NCI-H510A (cell line): ENCODE measurements around the gene KRTAP3-1.
"Not testable (repeated sequence)": the region's sequence is repeated elsewhere in the genome, so short reads cannot be mapped to it uniquely, and the experiment has no call there.

Experiments
- DNase-seq: peaks from one replicate; lab custom pipeline; 2025; lab: John Stamatoyannopoulos, UW

Gene KRTAP3-1

GRCh38 chr17:41015454-41015853 is 6.5 kb upstream of the KRTAP3-1 start:
- no peak for DNase-seq

- no peak for DNase-seq
Measured at GRCh38 chr17:41013606-41014005, 4.7 kb upstream of the KRTAP3-1 start.

DNA sequence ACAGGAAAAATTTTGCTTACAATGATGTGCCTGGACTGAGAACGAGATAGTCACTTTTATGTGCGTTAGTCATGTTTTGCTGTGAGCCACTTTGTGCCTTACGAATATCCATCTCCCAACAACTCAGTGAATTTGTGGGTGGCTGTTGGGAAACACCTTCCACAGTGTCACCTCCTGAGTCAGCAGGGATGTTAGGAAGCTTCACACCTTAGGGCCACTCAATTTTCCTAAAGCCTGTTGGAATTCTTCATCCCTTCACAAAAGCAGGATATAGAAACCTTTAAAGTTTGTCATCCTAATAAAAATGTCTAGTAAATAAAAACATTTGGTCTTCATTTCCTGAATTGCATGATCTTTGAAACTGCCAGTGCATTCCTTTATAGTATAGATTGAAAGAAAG is 4.3 kb upstream of the KRTAP3-1 start:
- DNase-seq = no peak

- DNase-seq = no peak
Measured at GRCh38 chr17:41012326-41013120, 3.6 kb upstream of the KRTAP3-1 start.

DNA sequence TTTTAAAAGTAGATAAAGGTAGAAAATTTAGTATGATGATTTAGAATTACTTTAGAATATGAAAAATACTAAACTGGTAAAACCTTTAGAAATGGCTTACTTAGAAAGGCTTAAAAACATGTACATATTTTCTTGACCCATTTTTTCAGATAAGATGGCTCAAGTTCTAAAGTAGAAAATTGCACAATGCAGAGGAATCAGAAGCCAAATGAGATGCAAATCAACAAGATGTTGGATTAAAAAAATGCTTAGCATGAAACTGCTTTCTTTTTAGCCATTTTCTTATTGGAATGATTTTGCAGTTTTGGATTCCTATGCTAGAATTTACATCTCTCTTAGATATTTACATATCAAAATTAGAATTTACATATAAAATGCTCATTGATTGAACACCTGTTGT is 1.5 kb upstream of the KRTAP3-1 start:
- no peak for DNase-seq

DNA sequence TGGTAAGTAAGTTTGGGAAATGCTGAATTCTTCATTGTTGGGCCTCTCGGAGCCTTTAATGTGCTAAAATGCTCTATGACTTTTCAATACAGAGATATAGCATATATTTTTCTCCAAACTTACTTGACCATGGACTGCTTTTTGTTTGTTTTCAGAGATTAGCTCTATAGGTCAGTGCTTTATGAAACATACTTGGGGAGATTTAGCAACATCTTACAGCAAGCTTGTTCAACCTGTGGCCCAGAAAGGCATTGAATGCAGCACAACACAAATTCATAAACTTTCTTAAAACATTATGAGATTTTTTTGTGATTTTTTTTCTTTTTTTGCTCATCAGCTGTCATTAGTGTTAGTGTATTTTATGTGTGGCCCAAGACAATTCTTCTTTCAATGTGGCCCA is 1.0 kb upstream of the KRTAP3-1 start:
- DNase-seq = no peak

GRCh38 chr17:41009301-41009760 is 403 bp upstream of the KRTAP3-1 start:
- DNase-seq = peak; percentile 46

DNA sequence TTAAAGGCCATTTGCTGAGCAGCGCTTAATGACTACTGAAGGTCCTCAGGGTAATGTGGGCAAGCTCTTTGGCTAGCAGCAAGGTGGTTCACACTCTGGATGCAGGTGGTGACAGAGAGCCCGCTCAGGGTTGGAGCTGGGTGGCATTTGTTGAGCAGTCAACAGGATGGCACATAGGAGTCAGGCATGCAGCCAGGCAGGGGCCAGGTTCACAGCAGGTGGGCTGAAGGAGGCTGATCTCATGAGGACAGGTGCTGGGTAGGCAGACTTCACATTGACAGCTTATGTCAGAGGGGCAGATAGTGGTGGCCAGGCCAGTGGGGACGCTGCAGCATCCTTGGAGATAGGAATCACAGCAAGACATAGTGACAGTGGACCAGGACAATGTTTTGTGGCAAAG is 4.5 kb downstream of the KRTAP3-1 start:
- peak; percentile 50 for DNase-seq

GRCh38 chr17:41003926-41004325 is 5.0 kb downstream of the KRTAP3-1 start:
- DNase-seq = no peak

- DNase-seq = no peak
Measured at GRCh38 chr17:41002814-41003213, 6.1 kb downstream of the KRTAP3-1 start.

DNA sequence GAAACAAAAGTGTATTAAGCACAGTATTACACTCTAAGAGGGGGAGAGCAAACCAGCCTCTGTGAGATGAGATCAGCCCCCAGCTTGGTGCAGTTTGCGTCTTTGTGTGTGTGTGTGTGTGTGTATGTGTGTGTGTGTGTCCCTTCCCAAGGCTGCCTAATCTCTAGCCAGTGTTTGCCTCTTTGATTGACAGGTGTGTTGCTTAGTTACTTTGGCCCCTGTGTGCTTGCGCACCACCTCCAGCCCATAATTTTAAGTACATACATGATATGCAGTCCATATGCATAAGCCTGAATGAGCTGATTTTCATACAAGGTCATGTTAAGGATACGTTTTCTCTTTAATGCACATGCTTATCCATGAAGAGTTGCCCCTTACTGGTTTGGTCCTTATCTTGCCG is 7.1 kb downstream of the KRTAP3-1 start:
- no peak for DNase-seq

DNA sequence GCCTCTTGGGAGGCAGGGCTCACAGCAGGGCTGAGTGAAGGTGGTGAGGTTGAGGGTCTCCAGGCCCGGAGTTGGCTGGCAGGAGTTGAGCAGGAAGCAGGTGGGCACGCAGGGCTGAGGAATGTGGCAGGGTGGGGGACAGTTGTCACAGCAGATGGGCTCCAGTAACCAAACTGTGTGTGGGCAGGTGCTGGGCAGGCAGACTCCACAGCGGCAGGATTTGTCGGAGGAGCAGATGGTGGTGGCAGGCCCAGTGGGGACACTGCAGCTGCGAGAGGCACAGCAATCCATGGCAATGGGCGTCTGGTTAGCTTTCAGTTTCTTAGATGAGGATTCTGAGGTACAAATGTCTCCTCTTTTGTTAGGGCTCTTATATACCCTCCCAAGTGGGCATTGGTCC is 9.4 kb downstream of the KRTAP3-1 start, which contains the start of gene KRTAP3-2:
Gene KRTAP3-2 (minus strand): TSS at position 344 of the 400 bp plus-strand sequence. CDS start 53 bp downstream, at position 291.
- not testable (repeated sequence) for DNase-seq

- no peak for DNase-seq
Measured at GRCh38 chr17:40997361-40997760, 11.6 kb downstream of the KRTAP3-1 start.

- DNase-seq = no peak
Measured at GRCh38 chr17:40996829-40997228, 12.1 kb downstream of the KRTAP3-1 start.

- no peak for DNase-seq
Measured at GRCh38 chr17:40995116-40995515, 13.8 kb downstream of the KRTAP3-1 start.

DNA sequence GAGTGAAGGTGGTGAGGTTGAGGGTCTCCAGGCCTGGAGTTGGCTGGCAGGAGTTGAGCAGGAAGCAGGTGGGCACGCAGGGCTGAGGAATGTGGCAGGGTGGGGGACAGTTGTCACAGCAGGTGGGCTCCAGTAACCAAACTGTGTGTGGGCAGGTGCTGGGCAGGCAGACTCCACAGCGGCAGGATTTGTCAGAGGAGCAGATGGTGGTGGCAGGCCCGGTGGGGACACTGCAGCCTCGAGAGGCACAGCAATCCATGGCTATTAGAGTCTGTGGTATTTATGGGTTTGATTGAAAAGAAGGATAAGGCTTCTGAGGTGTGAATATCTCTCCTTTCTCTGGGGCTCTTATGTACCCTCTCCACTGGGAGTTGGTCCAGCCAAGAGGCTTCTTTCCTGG is 15.1 kb downstream of the KRTAP3-1 start, which contains the start of gene KRTAP3-3:
Gene KRTAP3-3 (minus strand): TSS at position 326 of the 400 bp plus-strand sequence. CDS start 67 bp downstream, at position 259.
- no peak for DNase-seq

DNA sequence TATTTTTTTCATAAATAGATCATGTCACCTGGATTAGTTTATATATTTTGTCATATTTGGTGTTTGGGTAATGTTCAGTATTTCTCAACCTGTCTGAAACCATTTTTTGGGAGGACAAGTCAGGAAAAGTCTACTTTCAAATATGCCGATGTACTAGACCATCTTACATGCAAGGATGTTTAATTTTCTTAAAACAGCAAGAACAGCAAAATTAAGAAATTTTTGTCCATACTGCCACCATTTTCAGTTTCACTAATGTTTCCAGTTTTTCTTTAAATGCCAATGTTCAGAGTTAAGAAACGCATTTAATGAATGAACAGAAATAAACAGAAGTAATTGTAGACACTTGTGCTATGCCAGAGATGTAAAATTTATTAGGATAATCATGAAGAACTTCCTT is 15.8 kb downstream of the KRTAP3-1 start:
- no peak for DNase-seq

DNA sequence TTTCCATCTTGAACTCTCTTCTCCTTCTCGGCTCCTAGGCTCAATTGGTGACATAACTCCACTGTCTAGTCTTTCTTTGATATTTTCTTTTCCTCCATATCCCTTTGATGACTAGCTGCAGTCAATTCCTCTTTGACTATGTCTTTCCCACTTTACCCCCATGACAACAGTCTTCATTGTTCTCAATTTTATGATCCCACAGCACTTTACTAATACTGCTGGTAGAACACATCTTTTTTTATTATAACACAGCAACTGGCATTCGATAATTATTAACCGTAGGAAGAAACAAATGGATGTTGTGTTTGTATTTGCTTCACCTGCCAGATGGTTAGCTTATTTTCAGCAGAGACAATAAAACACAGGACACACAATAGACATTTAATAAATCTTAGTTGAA is 16.3 kb downstream of the KRTAP3-1 start:
- DNase-seq = no peak

- DNase-seq = no peak
Measured at GRCh38 chr17:40986920-40987319, 22.0 kb downstream of the KRTAP3-1 start.

DNA sequence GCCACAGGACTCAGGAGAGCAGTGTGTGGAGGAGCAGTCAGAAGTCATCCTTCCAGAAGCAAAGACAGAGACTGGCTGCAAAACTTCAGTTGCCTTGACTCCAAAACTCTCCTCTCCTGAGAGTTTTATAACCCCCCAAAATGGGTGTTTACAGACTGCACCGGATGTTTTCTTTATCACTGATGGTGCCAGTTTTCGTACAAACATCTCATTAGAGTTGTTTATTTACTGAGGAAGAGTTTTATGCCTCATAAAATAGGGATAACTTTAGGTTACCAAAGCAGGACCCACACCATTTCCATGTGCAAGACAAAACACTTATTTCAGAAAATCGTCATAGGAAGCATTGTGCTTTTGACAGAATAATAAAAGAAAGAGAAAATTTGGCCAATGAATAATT is 24.7 kb downstream of the KRTAP3-1 start, which contains the start of gene KRT40:
Gene KRT40 (minus strand): TSS at position 101 of the 400 bp plus-strand sequence. CDS start 53 bp downstream, at position 48.
- DNase-seq = no peak

DNA sequence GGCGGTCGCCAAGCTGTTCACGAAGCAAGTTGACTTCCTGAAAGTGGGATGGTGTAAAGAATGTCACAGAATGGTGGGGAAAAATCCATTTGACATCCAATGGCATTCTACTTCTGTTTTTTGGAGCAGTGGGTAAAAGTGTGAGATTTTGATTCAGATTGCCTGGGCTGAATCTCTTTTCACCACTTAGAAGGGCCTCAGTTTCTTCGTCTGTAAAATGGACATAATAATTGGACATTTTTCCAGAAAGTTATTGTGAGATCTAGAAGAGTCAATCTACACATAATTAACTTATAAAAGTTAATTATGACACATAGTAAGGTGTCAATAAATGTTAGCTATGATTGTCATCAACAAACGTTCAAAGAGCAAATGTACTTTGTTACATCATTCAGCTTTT is 27.8 kb downstream of the KRTAP3-1 start:
- no peak for DNase-seq

GRCh38 chr17:40980596-40980995 is 28.3 kb downstream of the KRTAP3-1 start:
- no peak for DNase-seq

DNA sequence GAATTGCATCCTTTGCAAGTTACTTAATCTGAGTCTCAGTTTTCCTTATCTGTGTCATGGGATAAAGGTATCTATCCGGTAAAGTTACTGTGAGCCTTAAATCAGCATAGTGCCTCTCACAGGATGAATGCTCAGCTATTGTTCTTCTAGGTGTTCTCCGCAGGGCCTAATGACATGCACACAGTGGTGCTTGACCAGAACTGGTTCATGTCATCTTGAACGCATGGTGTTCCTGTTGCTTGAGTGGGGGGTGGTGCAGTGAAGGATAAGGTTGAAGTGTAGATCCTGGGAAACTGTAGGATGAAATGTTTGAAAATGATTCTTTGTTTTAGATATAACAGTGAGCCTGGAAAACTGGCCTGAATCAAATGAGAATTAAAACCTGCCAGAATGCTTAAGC is 28.8 kb downstream of the KRTAP3-1 start:
- DNase-seq = no peak
